MM.1S (cell line): ENCODE results near the gene TOX4.

Experiments
- DNase-seq: peaks from one replicate; pipeline ENCODE4 v3.0.0-alpha.2; 2015
- H2AFZ ChIP-seq: fragments of 300-600 bp; sonication (generic); 2 replicates; pipeline ENCODE4 v1.6.0; 2016; ENCODE audit warnings: antibody characterized with exemption, low read length
- H3F3A ChIP-seq: fragments of 300-600 bp; sonication (generic); 2 replicates; pipeline ENCODE4 v1.6.1; 2016; ENCODE audit warnings: mild to moderate bottlenecking, antibody characterized with exemption, low read length, moderate library complexity, mixed read lengths; ENCODE audit not compliant: insufficient read depth
- H3K27ac ChIP-seq: fragments of 300-600 bp; sonication (generic); 2 replicates; pipeline ENCODE4 v1.5.1; 2016; ENCODE audit warnings: mild to moderate bottlenecking, low read length
- H3K27me3 ChIP-seq: fragments of 300-600 bp; sonication (generic); replicated peaks from 2 replicates; pipeline ENCODE4 v1.6.0; 2016; ENCODE audit warnings: low read length; ENCODE audit not compliant: insufficient read depth
- H3K36me3 ChIP-seq: fragments of 300-600 bp; sonication (generic); replicated peaks from 2 replicates; pipeline ENCODE4 v1.6.1; 2016; ENCODE audit warnings: mild to moderate bottlenecking, low read length, mixed read lengths; ENCODE audit not compliant: insufficient read depth
- H3K4me1 ChIP-seq: fragments of 300-600 bp; sonication (generic); 2 replicates; pipeline ENCODE4 v1.6.1; 2016; ENCODE audit warnings: low read length, mixed read lengths
- H3K4me2 ChIP-seq: fragments of 300-600 bp; sonication (generic); 2 replicates; pipeline ENCODE4 v1.6.0; 2016; ENCODE audit warnings: low read depth, low read length
- H3K4me3 ChIP-seq: fragments of 300-600 bp; sonication (generic); 2 replicates; pipeline ENCODE4 v1.5.1; 2016; ENCODE audit warnings: low read length, mixed read lengths
- H3K79me2 ChIP-seq: fragments of 300-600 bp; sonication (generic); 2 replicates; pipeline ENCODE4 v1.6.1; 2016; ENCODE audit warnings: mixed run types, low read length, mixed read lengths
- H3K9ac ChIP-seq: fragments of 300-600 bp; sonication (generic); 2 replicates; pipeline ENCODE4 v1.6.1; 2016; ENCODE audit warnings: low read length, mixed read lengths
- H3K9me2 ChIP-seq: fragments of 300-600 bp; sonication (generic); replicated peaks from 2 replicates; pipeline ENCODE4 v1.6.1; 2016; ENCODE audit warnings: mild to moderate bottlenecking, low read length, mixed read lengths; ENCODE audit not compliant: insufficient read depth
- H3K9me3 ChIP-seq: fragments of 300-600 bp; sonication (generic); replicated peaks from 2 replicates; pipeline ENCODE4 v1.6.1; 2016; ENCODE audit warnings: mild to moderate bottlenecking, low read length, mixed read lengths; ENCODE audit not compliant: insufficient read depth
- H4K20me1 ChIP-seq: fragments of 300-600 bp; sonication (generic); 2 replicates; pipeline ENCODE4 v1.6.1; 2016; ENCODE audit warnings: mild to moderate bottlenecking, low read length, moderate library complexity, mixed read lengths; ENCODE audit not compliant: insufficient read depth
- CTCF ChIP-seq: fragments of 300-600 bp; sonication (generic); IDR thresholded peaks from 2 replicates; pipeline ENCODE4 v1.5.1; 2016; ENCODE audit warnings: antibody characterized with exemption, low read length, mixed read lengths
- EZH2 ChIP-seq: fragments of 300-600 bp; sonication (generic); optimal IDR thresholded peaks from 2 replicates; pipeline ENCODE3; 2017; ENCODE audit warnings: low read depth, mild to moderate bottlenecking, antibody characterized with exemption, low read length, mixed read lengths
- EZH2phosphoT487 ChIP-seq: fragments of 300-600 bp; sonication (generic); IDR thresholded peaks from 2 replicates; pipeline ENCODE4 v1.6.1; 2018; ENCODE audit warnings: antibody characterized with exemption, low read length

TOX4 gene

GRCh38 chr14:21455912-21456667, 20.9 kb upstream of the TOX4 start, which contains the start of gene CHD8:
Gene CHD8, minus strand, starts transcription at chr14:21456123. Its CDS starts 24,480 bp downstream, at chr14:21431643.
- Histone ChIP-seq H4K20me1 (no peaks in the 10 kb centered on the region), H3K79me2 (peaks cover 46% of the 10 kb centered on the region), H3K36me3 (no peaks in the 10 kb centered on the region), H3F3A (no peaks in the 10 kb centered on the region; the same call in 1 of the 2 replicates), H3K9me3 (no peaks in the 10 kb centered on the region), H3K9me2 (no peaks in the 10 kb centered on the region), H3K27ac (peak within 1 kb of the TSS; percentile 75), H3K9ac (peak within 1 kb of the TSS; percentile 79), H3K4me2 (peak within 1 kb of the TSS; percentile 70), H3K4me3 (peak within 1 kb of the TSS; percentile 84), H3K27me3 (no peaks in the 10 kb centered on the region), H3K4me1 (no peaks in the 10 kb centered on the region), H2AFZ (peak within 1 kb of the TSS; percentile 92)
- no peak for TF ChIP-seq EZH2
- TF ChIP-seq CTCF, result peak; percentile 50
- TF ChIP-seq EZH2phosphoT487, result no peak
- peak; percentile 97 for DNase-seq

GRCh38 chr14:21467616-21468015, 9.4 kb upstream of the TOX4 start:
- Histone ChIP-seq H3K4me1 (no peaks in the 10 kb centered on the region), H3K79me2 (no peaks in the 10 kb centered on the region), H3K4me2 (no peak overlapping the region), H3K36me3 (no peaks in the 10 kb centered on the region), H2AFZ (no peak overlapping the region), H3K9me3 (no peaks in the 10 kb centered on the region), H3K4me3 (no peak overlapping the region), H3K27me3 (no peaks in the 10 kb centered on the region), H3K27ac (no peak overlapping the region), H4K20me1 (no peaks in the 10 kb centered on the region), H3K9me2 (no peaks in the 10 kb centered on the region), H3K9ac (no peak overlapping the region), H3F3A (no peaks in the 10 kb centered on the region)
- TF ChIP-seq CTCF, result no peak
- no peak for DNase-seq

- Histone ChIP-seq H3K27me3 (no peaks in the 10 kb centered on the region), H4K20me1 (no peaks in the 10 kb centered on the region), H3K79me2 (peaks cover 22% of the 10 kb centered on the region), H3K9ac (peak overlapping the region; percentile 51), H3K4me2 (peak overlapping the region; percentile 59), H2AFZ (peak overlapping the region; percentile 81), H3K36me3 (no peaks in the 10 kb centered on the region), H3K9me3 (no peaks in the 10 kb centered on the region), H3F3A (no peaks in the 10 kb centered on the region), H3K27ac (peak overlapping the region; percentile 41; the same call in 1 of the 2 replicates), H3K4me3 (peak overlapping the region; percentile 77), H3K4me1 (no peaks in the 10 kb centered on the region), H3K9me2 (no peaks in the 10 kb centered on the region)
- DNase-seq, result no peak
- TF ChIP-seq EZH2phosphoT487, result no peak
- no peak for TF ChIP-seq CTCF
- no peak for TF ChIP-seq EZH2
Measured at GRCh38 chr14:21475767-21476522, 1.1 kb upstream of the TOX4 start.
